ENCODE data around the gene HOXD3. TPM values are rescaled to one million over a fixed set of nuclear protein-coding genes. Genes with fewer than 3 reads are reported as not detected.

Gene HOXD3
- total and polyA plus RNA-seq, 9 of the 15 experiments (the other 6 are each of a cell fraction or from before 2014, with no cell fraction given), result not detected

GRCh38 chr2:176120364-176121189 is 36.5 kb upstream of the HOXD3 start:
- Histone ChIP-seq H3K79me2 (ENCODE audit: control insufficient read depth, insufficient read depth, low read length) (no peaks in the 10 kb centered on the region), H3K9ac (ENCODE audit: insufficient read depth in 1 of 2, low read depth in 2 of 2, low read length in 2 of 2) (no peak overlapping the region), H2AFZ (ENCODE audit: low read depth, low read length) (no peak overlapping the region), H3K9me1 (ENCODE audit: control insufficient read depth, insufficient read depth, low read length) (no peaks in the 10 kb centered on the region), H3K36me3 (ENCODE audit: control insufficient read depth, insufficient read depth, low read length) (no peaks in the 10 kb centered on the region), H3K27me3 (ENCODE audit: control insufficient read depth in 2 of 2, insufficient read depth in 2 of 2, low read length in 2 of 2) (peaks cover 86 to 88% of the 10 kb centered on the region in 2 experiments), H3K4me3 (no peak overlapping the region), H4K20me1 (replicated peaks; ENCODE audit: control insufficient read depth, insufficient read depth, low read length) (peaks cover 3% of the 10 kb centered on the region; the same call in 1 of the 2 replicates), H3K4me1 (replicated peaks in 1 of 2; ENCODE audit: control insufficient read depth in 2 of 2, insufficient read depth in 2 of 2, low read length in 2 of 2) (peaks cover 0 to 32% of the 10 kb centered on the region in 2 experiments; a peak in 2 of 5 replicates), H3K9me3 (replicated peaks; ENCODE audit: control insufficient read depth, insufficient read depth, low read depth, low read length) (no peaks in the 10 kb centered on the region), H3K27ac (ENCODE audit: extremely low read depth, low read depth, low read length) (no peak overlapping the region), H3K4me2 (ENCODE audit: insufficient read depth, low read length) (no peak overlapping the region)
- POLR2A ChIA-PET, result interaction anchor here (1.0 kb wide), 1 partner anchor 434 kb away, joined by 3 read pairs; no protein-coding TSS in a partner anchor
- BruUV-seq (replicated peaks), result no TSS peak
- intact Hi-C loops (cut with micrococcal nuclease) (no loop called here), in situ Hi-C loops (cut with MboI) (no loop called here)
- TF ChIP-seq GABPB1 (CRISPR knock-in tag; IDR thresholded peaks at IDR 0.05) (no peak), JUN (IDR thresholded peaks at IDR 0.05; ENCODE audit: borderline replicate concordance, low read depth, low read length) (no peak), JUN (CRISPR knock-in tag; IDR thresholded peaks at IDR 0.05; ENCODE audit: borderline replicate concordance) (no peak), BDP1 (IDR thresholded peaks at IDR 0.05; ENCODE audit: insufficient read depth, insufficient read length) (no peak), DPF2 (IDR thresholded peaks at IDR 0.05) (no peak), SMAD4 (CRISPR knock-in tag; conservative IDR thresholded peaks at IDR 0.05) (no peak)
- CTCF ChIA-PET (ENCODE audit: low intra/inter-chr PET ratio), result no interaction called here
- no peak for DNase-seq (ENCODE audit: extremely low read depth in 1 of 4, low spot score in 3 of 4)
- ATAC-seq, result no peak
- FAIRE-seq, result no peak
- under 1% methylated on average over 13 of the region's 13 CpGs for WGBS (ENCODE audit: insufficient coverage, low coverage, missing lambda C conversion rate)

All from K562 (cell line).